HCEC 1CT (cell line): ENCODE measurements around the gene FOXL2NB.

Source experiments
- DNase-seq: peaks from one replicate; pipeline ENCODE4 v3.0.0-alpha.2; 2017

The FOXL2NB gene

DNA sequence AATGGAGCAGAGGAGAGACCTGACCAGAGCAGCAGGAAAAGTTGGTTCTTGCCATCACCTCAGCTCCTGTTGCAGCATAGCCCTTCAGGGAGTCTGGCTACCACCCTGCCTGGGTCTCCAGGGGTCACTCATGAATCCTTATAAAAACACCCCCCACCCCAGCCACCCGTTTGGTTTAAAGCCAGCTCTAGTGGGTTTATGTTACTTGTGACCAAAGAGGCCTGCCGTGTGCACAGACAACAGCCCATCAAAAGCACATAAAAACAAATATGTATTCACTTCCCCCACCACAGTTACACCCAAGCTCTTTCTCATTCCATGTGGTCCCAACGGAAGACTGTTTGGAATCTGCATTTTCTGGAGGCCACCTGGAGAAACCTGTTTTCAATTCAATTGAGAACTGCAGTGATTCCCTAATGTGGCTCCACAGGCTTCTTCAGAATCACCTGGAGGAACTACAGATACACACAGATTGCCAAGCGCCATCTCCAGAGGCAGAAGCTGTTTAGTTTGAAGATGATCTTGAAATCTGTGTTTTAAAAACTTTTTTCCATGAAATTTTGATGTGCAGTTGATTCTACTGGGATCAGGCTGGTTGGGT is 13.8 kb upstream of the FOXL2NB start:
- DNase-seq: no peak

DNA sequence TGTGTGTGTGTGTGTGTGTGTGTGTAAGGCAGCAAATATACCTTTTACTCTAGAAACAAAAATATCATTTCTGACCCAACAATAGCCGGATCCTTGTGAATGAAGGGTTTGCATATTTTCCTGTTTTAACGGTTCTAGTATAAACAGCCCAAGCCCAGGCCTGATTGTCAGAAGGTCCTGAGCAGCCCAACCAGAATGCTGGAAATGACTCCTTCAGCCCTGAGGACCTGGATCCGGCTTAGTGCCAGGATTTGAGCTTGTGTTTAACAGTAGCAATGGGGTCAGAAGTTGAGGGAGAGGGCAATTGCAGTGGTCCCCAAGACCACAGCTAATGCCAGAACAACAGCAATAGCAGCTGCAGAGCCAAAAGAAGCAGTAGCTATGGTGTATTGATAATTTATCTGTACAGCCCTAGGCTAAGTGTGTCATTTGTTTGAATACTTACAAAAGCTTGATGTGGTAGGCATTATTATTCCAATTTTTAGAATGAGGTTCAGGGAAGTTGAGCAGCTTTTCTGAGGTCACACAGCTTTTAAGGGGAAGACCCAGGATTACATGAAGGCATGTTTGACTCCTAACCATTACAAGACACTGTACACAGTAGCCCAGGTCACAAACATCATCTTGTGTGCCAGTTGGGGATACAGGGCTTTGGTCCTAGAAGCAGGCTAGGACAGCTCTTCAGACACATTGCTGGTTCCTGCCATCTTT is 12.9 kb upstream of the FOXL2NB start:
- no peak for DNase-seq

DNA sequence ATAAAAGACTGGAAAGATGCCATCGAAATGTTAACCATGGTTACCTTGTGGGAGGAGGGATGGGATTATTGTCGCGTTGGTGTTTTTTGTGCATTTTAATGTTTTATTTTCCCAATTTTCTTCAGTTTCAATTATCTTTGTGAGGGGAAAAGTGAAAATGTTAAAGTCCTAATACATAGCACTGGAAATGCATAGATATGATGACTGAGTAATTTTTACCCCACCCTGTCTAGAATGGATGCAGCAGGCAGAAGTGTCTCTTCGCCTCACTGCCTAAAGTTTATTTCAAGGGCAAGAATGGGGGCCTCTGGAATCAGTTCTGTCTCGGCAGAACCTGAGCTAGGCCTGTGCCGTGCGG is 11.5 kb upstream of the FOXL2NB start:
- DNase-seq: no peak

DNA sequence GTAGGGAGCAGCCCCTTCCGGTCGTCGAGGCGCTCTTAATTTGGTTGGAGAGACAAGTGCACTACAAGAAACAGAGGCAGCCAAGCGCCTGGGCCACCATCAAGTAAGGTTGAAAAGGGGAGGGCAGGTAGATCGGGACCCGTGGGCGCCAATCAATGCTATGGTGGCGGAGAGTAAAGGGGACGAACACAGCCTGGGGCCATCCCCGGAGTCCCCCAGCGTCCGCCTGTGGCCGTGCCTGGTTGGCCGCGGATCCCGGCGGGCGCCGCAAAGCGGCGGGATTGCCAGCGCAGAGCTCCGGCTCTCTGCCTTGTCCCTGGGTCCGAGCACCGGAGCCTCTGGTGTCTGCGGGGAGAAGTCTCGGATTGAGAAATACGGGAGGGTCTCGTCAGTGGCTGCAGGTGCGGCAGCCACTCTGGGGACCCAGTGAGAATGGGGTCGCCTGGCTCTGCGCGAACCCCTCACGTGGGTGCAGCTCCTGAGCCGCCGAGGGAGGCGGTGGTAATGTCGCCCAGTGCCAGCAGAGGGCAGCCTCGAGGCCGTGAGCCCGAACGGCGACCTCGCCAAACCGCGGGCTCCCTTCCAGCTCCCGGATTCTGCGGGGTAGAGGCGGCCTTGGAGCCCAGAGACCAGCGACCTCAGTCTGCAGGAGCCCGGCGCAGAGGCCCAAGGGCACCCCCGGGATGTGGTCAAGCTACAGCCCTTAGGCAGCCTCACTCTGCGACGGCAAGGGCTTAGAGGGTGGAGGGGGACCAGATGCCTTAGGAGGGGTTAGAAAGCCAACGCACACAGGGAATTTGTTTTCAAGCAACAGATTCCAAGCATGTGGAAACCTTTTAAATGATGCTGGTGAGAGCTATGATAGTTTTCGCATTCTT is 10.9 kb upstream of the FOXL2NB start:
- DNase-seq: peak; percentile 39

DNA sequence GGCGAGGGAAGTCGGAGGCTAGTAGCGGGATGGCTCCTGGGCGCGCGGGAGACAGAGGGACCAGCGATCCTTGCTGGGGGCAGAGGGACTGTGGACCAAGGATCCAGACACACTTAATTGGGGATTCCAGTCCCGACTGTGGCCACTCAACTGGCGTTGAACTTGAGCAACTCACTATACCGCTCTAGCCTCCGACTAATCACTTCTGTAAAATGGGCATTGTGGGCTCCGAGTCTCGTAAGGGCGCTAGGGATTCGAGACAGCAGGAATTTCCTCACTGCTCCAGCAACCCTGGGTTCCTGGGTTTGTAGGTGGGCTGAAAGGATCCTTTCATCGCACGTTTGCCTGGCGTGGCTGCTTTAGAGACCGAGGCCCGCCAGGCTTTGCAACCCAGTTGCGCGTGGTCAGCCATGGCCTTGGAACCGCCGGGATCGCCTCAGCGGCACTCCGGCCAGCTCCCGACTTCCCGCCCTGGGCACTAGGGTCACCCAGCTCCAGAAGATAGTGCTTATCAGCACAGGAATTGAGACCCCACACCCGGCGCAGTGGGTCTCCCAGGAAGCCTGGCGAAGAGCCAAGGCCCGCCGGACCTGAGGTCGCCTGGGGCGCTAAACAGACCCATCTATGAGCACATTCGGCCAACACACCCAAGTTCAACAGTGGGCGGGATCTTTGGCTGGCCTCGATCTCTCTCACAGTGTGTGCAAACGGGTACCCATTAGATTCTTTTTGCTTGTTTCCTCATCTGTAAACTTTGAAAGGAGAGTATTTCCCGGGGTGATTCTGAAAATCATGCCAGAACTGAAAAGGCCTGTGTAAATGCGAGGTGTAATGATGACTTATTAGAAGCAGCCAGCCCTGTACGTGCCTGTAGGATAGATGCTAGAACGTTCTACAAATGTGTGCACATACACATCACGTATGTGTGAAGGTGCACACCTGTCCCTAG is 10.0 kb upstream of the FOXL2NB start:
- no peak for DNase-seq

DNA sequence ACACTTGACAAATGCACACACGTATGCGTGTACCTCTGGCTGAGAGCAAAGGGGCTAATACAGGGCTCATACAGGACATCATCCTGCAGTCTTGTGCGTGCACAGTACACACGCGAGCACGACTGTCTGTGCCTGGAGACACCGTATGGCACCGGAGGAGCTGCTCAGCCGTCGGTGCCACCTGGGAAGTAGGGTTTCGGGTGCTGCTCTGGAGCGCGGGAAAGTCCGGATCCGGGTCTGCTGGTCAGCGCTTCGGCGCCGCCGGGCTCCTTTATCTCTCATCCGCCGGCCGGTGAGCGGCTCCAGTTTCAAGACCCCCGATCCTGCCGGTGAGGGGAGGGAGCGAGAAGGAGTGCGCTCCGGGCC is 9.3 kb upstream of the FOXL2NB start:
- no peak for DNase-seq

DNA sequence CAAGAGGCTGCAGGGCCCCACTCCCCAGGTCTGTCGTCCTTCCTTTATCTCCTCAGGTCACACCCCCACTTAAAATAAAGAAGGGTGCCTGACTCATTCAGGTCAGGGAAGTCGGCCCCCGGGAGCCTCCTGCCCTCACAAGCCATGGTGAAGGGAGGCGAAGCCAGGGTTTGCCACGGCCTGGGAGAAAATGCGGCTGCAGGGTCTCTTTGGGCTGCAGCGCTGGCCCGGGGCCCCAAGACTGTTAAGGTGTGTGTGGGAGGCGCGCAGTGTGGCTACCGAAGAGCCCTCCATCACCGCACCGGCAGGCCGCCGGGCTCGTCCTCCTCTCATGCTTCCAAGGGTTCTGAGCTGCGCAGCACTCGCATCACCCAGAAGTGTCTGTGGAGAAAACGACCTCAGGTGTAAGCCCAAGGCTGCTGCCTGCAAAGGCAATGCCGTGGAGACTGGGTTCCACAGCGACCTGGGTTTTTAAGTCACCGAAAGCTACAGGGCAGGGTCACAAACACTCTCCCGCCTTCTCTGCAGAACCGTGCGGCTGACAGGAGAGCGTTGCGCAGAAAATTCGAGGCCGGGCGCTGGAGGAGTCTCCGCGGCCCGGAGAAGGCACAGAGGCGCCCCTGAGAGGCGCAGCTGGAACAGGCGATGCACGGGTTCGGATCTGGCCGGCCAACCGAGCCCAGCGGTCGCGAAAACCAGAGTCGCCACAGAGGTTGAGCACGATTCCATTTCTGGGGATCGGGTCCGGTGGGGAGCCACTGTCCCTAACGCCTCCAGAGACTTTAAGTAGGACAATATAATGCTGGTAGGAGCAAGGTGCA is 8.8 kb upstream of the FOXL2NB start:
- no peak for DNase-seq

DNA sequence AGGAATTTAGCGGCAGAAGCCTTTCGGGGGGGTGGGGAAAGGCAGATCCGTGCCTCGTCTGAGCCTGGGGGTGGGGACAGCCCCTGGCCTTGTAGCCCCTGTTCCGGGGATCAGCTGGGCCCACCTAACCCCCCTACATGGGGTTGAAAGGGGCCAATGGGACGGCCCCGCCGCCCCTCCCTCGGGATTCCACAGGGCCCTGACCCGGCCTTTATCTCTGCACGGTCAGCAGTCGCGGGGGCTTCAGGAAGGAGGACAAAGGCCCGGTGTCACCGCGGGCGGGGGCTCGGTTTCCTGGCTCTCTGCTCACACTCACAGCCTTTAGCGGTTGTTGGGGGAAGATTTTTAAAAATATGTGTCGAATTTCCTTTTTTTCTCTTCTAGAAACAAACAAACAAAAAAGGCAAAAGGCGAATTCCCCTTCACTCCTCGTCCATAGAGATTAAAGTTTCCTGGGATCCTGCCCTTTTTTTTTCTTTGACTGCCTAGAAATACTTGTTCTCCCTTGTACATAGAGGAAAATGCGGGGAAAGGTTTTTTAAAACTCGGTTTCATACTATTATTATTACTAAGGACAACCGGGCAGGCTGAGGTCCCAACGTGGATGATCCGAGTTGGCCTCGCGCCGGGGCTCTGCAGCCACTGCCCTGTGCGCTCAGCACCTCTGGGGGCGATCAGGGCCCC is 8.0 kb upstream of the FOXL2NB start:
- no peak for DNase-seq

DNA sequence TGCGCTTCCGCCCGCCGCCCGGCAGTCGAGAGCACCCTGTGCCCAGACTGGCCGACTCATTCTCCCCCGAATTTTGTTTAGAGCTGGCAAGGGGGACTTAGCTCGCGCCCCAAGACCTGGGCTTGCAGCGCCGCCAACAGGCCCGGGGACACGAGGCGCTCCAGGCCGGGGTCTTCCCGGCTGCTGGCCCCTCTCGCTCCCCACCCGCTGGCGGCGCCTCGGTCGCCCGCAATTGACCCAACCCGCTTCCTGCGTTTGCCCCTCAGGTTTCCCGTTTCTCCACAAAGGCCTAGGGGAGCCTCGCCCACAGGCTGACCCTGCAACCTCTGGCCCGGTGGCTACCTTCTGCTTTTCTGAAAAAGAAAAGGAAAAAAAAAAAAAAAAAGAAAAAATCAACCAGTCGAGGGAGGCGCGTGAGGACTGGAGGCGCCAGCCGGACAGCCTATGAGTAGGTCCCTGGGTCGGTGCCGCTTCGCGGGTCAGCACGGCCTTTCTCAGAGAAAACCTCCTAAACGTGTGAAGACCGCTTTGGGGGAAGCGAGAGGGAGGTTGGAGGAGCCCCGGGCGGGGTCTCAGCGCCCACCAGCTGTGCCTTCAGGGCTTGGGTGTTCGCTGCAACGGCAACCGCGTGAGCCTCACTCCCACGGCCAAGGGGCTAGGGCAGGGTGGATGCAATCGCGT is 7.3 kb upstream of the FOXL2NB start:
- no peak for DNase-seq

DNA sequence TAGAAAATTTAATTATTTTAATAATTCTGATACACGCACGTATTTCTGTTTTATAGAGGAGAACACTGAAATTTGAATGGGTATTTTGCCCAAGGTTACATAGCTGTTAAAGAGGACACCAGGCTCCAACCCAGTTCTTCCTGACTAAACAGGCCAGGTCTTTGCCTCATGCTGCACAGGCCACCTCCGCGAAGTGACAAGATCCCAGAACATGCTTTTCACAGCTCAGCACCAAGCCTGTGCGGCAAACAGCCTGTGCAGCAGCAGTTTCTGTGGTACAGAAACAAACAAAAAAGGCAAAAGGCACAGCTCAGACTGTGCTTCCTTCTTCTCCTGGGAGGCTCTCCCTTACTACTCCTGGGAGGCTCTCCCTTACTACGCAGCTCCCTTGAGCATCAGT is 6.6 kb upstream of the FOXL2NB start:
- DNase-seq: no peak

DNA sequence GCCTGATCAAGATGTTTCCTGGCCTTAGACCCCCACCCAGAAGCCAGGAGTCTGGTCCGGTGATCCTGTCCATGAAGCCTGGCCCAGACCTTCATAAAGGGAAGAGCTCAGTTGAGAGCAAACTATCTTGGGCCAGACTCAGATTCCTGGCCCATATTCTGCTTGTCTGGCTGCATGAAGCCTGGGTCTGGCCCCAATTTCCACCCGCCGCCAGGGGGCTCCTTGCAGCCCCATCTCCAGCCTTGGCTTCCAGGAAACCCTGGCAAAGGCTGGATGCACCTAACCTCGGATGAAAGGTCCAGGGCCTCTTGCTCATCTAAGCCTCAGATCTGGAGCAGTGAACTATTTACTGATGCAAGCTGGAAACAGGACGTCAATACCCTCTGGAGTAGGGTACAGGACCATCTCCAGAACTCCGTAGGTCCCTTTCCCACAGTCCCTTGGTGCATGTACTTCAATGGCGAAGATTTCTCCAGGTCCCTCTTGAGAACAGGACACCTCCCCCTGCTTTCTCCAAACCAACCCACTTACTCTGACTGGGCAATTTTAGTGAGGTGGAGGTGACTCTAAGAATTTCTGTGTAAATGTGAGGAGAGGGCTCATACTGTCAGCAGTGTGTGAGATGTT is 5.6 kb upstream of the FOXL2NB start:
- peak; percentile 61 for DNase-seq

DNA sequence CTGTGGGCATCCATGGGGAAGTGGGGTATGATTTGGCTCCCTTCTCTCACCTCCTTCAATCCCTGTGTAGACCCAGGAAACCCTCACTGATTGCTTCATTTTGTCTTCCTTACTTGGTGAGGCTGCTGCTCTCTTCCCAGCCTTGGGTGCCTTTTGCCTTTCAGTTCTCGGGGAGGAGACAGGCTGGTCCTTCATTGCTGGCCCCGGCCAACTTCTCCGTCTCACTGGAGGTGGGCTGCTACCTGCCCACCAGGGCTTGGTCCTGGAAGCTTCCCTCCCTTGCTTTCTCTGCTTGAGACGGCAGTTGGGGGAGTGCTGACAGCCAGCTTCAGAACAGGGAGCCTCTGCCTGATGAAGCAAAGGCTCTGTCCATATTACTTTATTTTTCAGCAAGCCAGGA is 4.7 kb upstream of the FOXL2NB start:
- no peak for DNase-seq

DNA sequence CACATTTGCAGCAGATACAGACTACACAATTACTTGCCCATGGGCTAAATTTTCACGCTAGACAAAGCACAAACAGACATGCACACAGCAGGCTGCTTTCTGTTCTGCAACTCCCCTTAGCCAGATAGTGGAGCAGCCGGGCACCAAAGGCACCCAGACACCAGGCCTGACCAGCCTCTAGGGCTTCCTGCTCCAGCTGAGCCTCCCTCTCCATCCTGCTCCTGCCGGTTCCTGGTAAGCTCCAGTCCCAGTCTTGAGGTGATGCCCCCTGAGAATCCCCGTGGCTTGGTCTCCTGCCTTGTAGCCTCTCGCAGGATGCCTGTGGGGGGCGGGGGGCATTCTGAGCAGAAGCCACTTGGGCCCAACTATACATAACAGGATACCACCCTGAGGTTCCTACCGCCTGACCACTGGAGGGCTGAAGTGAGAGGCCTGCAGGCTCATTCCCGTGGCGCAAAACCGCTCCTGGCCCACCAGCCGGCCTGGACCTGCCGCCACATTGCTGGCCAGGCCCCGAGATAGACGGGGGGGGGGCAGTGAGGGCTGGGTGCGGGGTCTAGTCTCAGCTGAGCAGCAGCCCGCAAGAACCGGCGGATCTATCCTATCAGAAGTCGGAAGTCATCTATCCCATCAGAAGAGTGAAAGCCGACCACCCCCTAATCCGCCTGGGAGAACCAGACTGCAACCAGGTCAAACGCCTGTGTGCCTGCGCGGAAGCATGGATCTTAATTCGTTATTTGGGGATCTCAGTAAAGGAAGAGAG is 4.0 kb upstream of the FOXL2NB start:
- peak; percentile 21 for DNase-seq

DNA sequence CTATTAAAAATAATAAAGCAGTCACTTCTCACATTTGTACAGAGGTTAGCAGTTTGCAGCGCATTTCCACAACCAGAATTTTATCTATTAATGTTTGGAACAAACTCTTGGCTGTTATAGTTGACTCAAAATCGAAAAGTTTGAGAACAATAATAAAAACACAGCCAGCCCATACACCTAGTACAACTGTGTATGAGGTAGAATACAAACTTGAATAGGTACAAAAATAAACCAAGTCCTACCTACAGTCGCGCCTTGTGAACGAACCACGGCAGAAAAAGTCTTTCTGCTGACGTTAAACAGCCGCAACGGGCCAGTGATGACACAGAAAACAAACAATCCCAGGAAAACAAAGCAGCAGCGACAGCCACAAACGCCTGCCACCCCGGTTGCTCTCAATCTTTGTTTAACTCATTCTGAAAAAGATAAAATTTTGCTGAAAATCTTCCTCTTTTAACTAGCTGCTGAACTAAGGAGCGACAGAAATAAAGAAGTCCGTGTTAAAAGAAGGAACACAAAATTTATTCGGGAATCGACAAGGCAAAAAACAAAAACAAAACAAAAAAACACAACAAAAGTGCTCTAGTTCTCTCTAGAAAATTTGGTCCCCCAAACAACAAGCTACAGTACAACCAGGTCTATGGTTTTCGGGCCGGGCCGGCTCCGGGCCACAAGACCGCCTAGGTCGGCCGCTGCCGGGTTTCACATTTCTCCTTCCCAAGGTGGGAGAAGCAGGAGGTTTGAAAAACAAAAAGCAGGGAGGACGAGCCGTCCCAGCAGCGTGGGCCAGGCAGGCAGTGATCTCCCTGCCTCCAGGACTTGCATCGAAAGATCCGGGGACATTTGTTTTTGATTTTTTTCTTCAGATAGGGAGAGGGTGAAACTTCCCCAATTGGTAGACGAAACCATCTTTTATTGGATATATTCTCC is 3.0 kb upstream of the FOXL2NB start:
- DNase-seq: no peak

DNA sequence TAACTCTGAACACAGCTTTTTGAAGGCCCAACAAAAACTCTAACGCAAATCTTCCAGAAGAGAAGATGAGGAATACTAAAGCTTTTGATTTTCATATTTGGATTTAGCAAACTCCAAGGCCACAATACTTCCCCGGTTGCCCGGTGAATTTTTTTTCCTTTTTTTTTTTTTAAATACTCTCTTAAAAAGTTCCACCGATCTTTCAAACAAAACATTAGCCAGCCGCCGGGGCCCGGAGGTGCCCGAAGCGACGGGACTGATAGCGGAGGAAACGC is 2.4 kb upstream of the FOXL2NB start:
- no peak for DNase-seq

DNA sequence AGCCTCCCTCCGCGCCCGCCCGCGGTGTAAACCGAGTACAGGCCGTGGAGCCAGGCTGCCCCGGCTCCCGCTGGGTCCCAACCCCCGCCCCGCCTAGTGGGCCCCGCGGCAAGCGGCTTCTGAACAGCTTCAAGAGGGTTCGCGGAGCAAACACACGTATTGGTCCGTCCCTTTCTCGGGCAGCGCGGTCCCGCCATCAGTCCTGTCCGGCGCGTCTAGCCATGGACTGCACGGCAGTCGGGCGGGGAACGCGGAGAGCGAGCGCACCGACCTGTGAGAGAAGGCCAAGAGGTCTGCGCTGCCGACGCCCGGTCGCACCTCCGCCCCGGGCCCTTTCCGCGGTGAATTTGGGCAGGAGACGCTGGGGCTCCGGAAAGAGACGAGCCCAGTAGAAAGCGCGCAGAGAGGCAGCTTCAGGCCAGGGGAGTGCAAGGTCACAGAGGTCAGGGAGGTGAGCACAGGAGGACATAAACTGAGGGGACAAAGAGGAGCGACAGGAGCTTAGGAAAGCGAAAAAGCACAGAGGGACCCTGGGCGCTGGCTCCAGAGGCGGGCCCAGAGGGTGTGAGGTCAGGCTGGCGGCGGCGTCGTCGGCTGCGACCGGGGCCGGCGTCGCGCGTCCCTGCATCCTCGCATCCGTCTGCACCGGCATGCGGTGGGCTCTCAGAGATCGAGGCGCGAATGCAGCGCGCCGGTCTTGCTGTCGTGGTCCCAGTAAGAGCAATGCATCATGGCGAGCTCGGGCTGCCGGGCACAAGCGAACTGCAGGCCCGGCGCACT is 1.9 kb upstream of the FOXL2NB start:
- no peak for DNase-seq

DNA sequence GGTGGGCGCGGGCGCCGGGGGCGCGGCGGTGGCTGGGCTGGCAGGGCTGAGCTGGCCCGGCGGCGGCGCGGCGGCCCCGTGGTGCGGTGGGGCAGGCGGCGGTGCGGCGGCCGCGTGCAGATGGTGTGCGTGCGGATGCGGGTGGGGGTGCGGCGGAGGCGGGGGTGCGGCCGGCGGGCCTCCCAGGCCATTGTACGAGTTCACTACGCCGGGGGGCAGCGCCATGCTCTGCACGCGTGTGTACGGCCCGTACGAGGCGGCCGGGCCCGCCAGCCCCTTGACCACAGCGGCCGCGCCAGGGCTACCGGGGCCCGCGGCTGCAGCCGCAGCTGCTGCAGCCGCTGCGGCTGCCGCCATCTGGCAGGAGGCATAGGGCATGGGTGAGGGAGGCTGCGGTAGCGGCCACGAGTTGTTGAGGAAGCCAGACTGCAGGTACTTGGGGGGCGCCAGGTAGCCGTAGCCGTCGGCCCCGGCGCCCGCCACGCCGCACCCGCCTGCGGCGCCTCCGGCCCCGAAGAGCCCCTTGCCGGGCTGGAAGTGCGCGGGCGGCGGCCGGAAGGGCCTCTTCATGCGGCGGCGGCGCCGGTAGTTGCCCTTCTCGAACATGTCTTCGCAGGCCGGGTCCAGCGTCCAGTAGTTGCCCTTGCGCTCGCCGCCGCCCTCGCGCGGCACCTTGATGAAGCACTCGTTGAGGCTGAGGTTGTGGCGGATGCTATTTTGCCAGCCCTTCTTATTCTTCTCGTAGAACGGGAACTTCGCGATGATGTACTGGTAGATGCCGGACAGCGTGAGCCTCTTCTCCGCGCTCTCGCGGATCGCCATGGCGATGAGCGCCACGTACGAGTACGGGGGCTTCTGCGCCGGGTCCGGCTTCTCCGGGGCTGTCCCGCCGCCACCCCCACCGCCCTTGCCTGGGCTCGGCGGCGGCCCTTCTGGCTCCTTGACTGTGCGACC is 1.0 kb upstream of the FOXL2NB start:
- no peak for DNase-seq
